Mesendoderm (in vitro differentiated cells): Measurements from ENCODE around the gene CCND1.

Experiments
- DNase-seq: peaks from one replicate; pipeline ENCODE4 v3.0.0; 2013
- H2AK5ac ChIP-seq: 2 replicates; pipeline ENCODE4 v1.6.1; 2013; ENCODE audit warnings: low read length, inconsistent platforms
- H2BK120ac ChIP-seq: 2 replicates; pipeline ENCODE4 v1.6.1; 2013; ENCODE audit warnings: low read depth, mild to moderate bottlenecking, low read length, moderate library complexity, mixed read lengths
- H2BK15ac ChIP-seq: replicated peaks from 2 replicates; pipeline ENCODE4 v1.6.1; 2013; ENCODE audit warnings: low read depth, mild to moderate bottlenecking, moderate library complexity
- H2BK5ac ChIP-seq: 2 replicates; pipeline ENCODE4 v1.6.1; 2013; ENCODE audit warnings: low read length, inconsistent platforms
- H3K18ac ChIP-seq: 2 replicates; pipeline ENCODE4 v1.6.1; 2013; ENCODE audit warnings: mild to moderate bottlenecking, low read length, mixed read lengths
- H3K23ac ChIP-seq: one replicate; pipeline ENCODE4 v1.6.1; 2013; ENCODE audit warnings: low read length
- H3K27ac ChIP-seq: 2 replicates; pipeline ENCODE4 v1.5.1; 2013; ENCODE audit warnings: low read depth, mild to moderate bottlenecking, inconsistent platforms, low read length, moderate library complexity
- H3K27me3 ChIP-seq: 2 replicates; pipeline ENCODE4 v1.6.1; 2013; ENCODE audit warnings: low read length, control low read depth, mild to moderate bottlenecking, inconsistent platforms; ENCODE audit not compliant: insufficient read depth, poor library complexity
- H3K36me3 ChIP-seq: 2 replicates; pipeline ENCODE4 v1.6.1; 2013; ENCODE audit warnings: low read length, inconsistent platforms; ENCODE audit not compliant: control insufficient read depth, insufficient read depth
- H3K4ac ChIP-seq: one replicate; pipeline ENCODE4 v1.6.1; 2013; ENCODE audit warnings: low read depth, mild to moderate bottlenecking, low read length, moderate library complexity
- H3K4me1 ChIP-seq: 2 replicates; pipeline ENCODE4 v1.6.1; 2013; ENCODE audit warnings: low read depth, low read length, inconsistent platforms; ENCODE audit not compliant: control insufficient read depth
- H3K4me2 ChIP-seq: 2 replicates; pipeline ENCODE4 v1.6.1; 2013; ENCODE audit warnings: low read length
- H3K4me3 ChIP-seq: 2 replicates; pipeline ENCODE4 v1.5.1; 2013; ENCODE audit warnings: mild to moderate bottlenecking, low read length
- H3K56ac ChIP-seq: one replicate; pipeline ENCODE4 v1.6.1; 2013; ENCODE audit warnings: low read length
- H3K79me1 ChIP-seq: 2 replicates; pipeline ENCODE4 v1.6.1; 2013; ENCODE audit warnings: low read length, inconsistent platforms
- H3K79me2 ChIP-seq: 2 replicates; pipeline ENCODE4 v1.6.1; 2013; ENCODE audit warnings: mild to moderate bottlenecking, low read length; ENCODE audit not compliant: control insufficient read depth, insufficient read depth
- H3K9ac ChIP-seq: 2 replicates; pipeline ENCODE4 v1.6.1; 2013; ENCODE audit warnings: low read length, inconsistent platforms
- H4K5ac ChIP-seq: one replicate; pipeline ENCODE4 v1.6.1; 2013; ENCODE audit warnings: low read length
- H4K8ac ChIP-seq: one replicate; pipeline ENCODE4 v1.6.1; 2013; ENCODE audit warnings: low read depth, mild to moderate bottlenecking, control low read depth, low read length, moderate library complexity
- WGBS: extraction: QIAGEN DNeasy Blood & Tissue Kit; methylation state at CpG from one replicate; pipeline ENCODE4 v1.1.7; 2013; ENCODE audit warnings: low lambda C conversion rate, missing lambda C conversion rate; ENCODE audit not compliant: insufficient coverage; ENCODE audit errors: extremely low coverage; 5-methylcytosine and 5-hydroxymethylcytosine counted together

CCND1 gene

DNA sequence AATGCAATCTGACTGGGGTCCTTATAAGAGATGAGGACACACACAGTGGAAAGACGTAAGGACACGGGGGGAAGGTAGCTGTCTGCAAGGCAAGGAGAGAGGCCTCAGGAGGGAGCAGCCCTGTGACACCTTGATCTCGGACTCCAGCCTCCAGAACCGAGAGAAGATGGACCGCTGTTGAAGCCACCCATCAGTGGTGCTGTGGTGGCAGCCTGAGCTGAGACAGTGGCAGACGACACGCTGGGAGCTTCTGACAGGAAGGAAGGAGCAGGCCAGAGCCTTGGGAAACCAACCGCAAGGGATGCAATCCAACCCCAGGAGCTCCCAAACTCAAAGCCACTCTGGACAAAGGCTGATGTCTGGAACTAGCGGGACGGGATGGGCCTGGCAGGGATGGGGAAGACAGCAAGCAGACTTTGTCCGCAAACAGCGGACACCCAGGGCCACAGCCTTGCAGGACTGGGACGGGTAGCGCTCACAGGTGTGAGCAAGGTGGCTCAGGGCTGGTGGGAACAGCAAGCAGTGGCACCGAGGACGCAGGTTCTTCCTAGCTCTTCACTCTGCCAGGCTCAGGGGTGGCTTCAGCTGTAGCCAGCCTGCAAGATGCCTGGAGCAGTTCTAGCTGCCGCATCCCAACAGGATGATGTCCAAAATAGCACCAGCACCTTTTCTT lies 23.3 kb downstream of the CCND1 start:
- Histone ChIP-seq H4K8ac (no peak overlapping the region), H2AK5ac (no peak overlapping the region), H3K4me3 (no peak overlapping the region), H3K27me3 (no peaks in the 10 kb centered on the region), H3K27ac (no peak overlapping the region), H3K79me2 (no peaks in the 10 kb centered on the region), H3K56ac (no peak overlapping the region), H3K18ac (no peak overlapping the region), H4K5ac (no peak overlapping the region), H3K79me1 (peaks cover 2% of the 10 kb centered on the region), H3K4me2 (no peak overlapping the region), H3K9ac (no peak overlapping the region), H2BK15ac (no peak overlapping the region), H2BK120ac (no peak overlapping the region), H3K4me1 (no peaks in the 10 kb centered on the region), H3K23ac (no peak overlapping the region), H2BK5ac (no peak overlapping the region), H3K4ac (no peak overlapping the region), H3K36me3 (peaks cover 2% of the 10 kb centered on the region)
- DNase-seq: no peak
- no CpG with 5 or more reads among the region's 17 CpGs for WGBS

DNA sequence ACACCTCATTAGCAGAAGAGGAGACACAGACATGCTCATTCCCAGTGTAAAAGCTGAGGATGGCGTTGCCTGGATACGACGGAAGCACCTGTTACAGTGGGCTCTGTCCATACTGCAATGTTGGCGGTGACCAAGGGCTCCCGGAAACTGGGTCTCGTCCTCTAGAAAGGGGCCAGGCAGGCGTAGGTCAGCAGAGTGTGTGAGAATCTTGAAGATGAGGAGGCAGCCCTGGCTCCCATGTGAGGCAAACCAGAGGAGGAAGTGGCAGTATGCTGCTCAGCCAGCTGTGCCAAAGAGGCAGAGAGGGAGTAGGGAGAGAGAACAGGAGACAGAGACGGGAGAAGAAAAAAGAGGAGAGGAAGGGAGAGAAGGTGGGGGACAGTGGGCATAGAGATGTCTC lies 23.9 kb downstream of the CCND1 start:
- peaks cover 2% of the 10 kb centered on the region for H3K79me1 ChIP-seq
- H3K79me2 ChIP-seq: no peaks in the 10 kb centered on the region
- H3K23ac ChIP-seq: no peak overlapping the region
- no peak overlapping the region for H4K5ac ChIP-seq
- H2BK5ac ChIP-seq: no peak overlapping the region
- H3K4me1 ChIP-seq: no peaks in the 10 kb centered on the region
- no peak overlapping the region for H2AK5ac ChIP-seq
- H3K4ac ChIP-seq: no peak overlapping the region
- no peak overlapping the region for H3K4me3 ChIP-seq
- H3K4me2 ChIP-seq: no peak overlapping the region
- H3K27me3 ChIP-seq: no peaks in the 10 kb centered on the region
- H3K56ac ChIP-seq: no peak overlapping the region
- H3K9ac ChIP-seq: no peak overlapping the region
- no peak overlapping the region for H4K8ac ChIP-seq
- no peak overlapping the region for H2BK15ac ChIP-seq
- peaks cover 3% of the 10 kb centered on the region for H3K36me3 ChIP-seq
- H3K18ac ChIP-seq: no peak overlapping the region
- no peak overlapping the region for H2BK120ac ChIP-seq
- no CpG with 5 or more reads among the region's 8 CpGs for WGBS
- DNase-seq: no peak
- no peak overlapping the region for H3K27ac ChIP-seq

DNA sequence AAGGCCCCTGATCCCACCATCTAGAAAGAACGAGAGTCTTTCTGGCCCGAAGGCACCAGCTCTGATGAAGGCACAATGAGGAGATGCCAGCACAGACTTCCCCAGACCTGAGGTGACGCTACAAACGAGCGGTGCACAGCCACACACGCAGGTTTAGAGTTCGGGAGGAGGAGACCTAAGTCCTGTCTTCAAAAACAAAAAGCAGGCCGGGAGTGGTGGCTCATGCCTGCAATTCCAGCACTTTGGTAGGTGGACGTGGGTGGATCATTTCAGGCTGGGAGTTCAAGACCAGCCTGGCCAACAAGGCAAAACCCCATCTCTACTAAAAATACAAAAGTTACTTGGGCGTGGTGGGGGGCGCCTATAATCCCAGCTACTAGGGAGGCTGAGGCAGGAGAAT lies 24.7 kb downstream of the CCND1 start:
- no peak for DNase-seq
- H3K4me3 ChIP-seq: no peak overlapping the region
- no peak overlapping the region for H2BK15ac ChIP-seq
- no peak overlapping the region for H3K4me2 ChIP-seq
- H2BK5ac ChIP-seq: no peak overlapping the region
- no CpG with 5 or more reads among the region's 11 CpGs for WGBS
- no peak overlapping the region for H4K8ac ChIP-seq
- H2AK5ac ChIP-seq: no peak overlapping the region
- H3K4me1 ChIP-seq: no peaks in the 10 kb centered on the region
- H2BK120ac ChIP-seq: no peak overlapping the region
- H3K27me3 ChIP-seq: no peaks in the 10 kb centered on the region
- H3K18ac ChIP-seq: no peak overlapping the region
- no peak overlapping the region for H3K4ac ChIP-seq
- peaks cover 3% of the 10 kb centered on the region for H3K36me3 ChIP-seq
- H3K56ac ChIP-seq: no peak overlapping the region
- peaks cover 4% of the 10 kb centered on the region for H3K79me1 ChIP-seq
- H3K79me2 ChIP-seq: no peaks in the 10 kb centered on the region
- no peak overlapping the region for H3K23ac ChIP-seq
- no peak overlapping the region for H4K5ac ChIP-seq
- H3K27ac ChIP-seq: no peak overlapping the region
- H3K9ac ChIP-seq: no peak overlapping the region

DNA sequence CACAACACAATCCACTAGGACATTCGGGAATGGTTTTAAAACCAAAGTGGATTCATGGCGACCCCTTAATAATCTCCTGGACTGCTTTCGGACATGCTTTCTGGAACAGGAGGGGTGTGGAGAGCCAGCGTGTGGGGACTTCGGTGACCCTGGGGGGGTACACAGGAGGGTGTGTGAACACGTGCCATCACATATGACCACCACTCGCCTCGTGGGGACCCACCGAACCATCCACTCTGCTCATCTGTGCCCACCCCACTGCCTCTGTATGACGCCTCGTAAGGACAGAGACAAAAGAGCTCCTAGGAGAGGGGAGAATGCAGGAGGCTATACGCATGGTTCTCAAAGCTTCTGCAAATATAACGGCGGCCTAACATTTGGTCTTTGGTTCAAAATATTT lies 25.3 kb downstream of the CCND1 start:
- no peaks in the 10 kb centered on the region for H3K27me3 ChIP-seq
- no peak overlapping the region for H3K56ac ChIP-seq
- no peak overlapping the region for H2BK5ac ChIP-seq
- no peak overlapping the region for H2BK15ac ChIP-seq
- no peak overlapping the region for H3K9ac ChIP-seq
- H3K4me3 ChIP-seq: no peak overlapping the region
- no peak overlapping the region for H4K8ac ChIP-seq
- no peaks in the 10 kb centered on the region for H3K4me1 ChIP-seq
- H3K27ac ChIP-seq: no peak overlapping the region
- no peak overlapping the region for H3K4ac ChIP-seq
- no peak overlapping the region for H4K5ac ChIP-seq
- H3K79me2 ChIP-seq: no peaks in the 10 kb centered on the region
- no peak overlapping the region for H2BK120ac ChIP-seq
- peaks cover 4% of the 10 kb centered on the region for H3K79me1 ChIP-seq
- H2AK5ac ChIP-seq: no peak overlapping the region
- no peak for DNase-seq
- no CpG with 5 or more reads among the region's 14 CpGs for WGBS
- peaks cover 3% of the 10 kb centered on the region for H3K36me3 ChIP-seq
- H3K23ac ChIP-seq: no peak overlapping the region
- H3K4me2 ChIP-seq: no peak overlapping the region
- no peak overlapping the region for H3K18ac ChIP-seq

DNA sequence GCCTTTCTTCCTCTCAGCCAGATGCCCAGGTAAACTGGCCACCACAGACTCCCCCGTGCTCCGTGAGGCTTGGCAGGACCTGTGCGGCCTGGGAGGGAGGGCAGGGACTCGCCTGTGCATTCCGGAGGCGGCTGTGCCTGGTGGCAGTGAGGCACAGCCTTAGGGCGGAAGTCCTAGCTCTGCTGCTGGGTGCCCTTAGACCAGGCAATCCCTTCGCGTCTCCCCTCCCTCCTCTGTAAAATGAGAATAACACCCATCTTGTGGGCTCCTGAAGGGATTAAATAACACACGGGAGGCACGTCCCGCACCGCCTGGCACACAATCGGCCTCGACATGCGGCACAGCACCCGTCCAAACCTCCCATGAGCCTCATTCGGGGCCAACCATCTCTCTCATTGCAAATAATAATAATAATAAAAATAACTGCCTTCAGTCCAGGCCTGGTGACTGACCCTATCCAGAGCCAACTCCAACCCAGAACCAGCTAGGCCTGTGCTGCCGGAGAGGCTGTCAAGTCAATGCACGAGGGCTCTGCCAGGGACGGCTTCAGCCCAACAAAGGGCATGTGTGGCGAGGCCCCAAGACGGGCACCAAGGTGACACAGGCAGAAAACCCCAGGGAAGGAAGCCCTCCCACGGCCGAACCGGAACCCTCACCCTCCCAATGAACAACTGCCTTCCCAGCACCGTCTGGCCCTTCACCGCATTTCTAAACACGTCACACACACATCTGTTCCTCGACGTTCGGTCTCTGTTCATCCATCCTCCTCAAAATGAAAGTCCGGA lies 26.0 kb downstream of the CCND1 start:
- Histone ChIP-seq H3K27me3 (no peaks in the 10 kb centered on the region), H3K18ac (no peak overlapping the region), H3K27ac (no peak overlapping the region), H2BK120ac (no peak overlapping the region), H2AK5ac (no peak overlapping the region), H3K9ac (no peak overlapping the region), H3K23ac (no peak overlapping the region), H3K4me2 (no peak overlapping the region), H2BK15ac (no peak overlapping the region), H2BK5ac (no peak overlapping the region), H3K36me3 (peaks cover 3% of the 10 kb centered on the region), H3K79me1 (peaks cover 4% of the 10 kb centered on the region), H3K79me2 (no peaks in the 10 kb centered on the region), H3K56ac (no peak overlapping the region), H4K5ac (no peak overlapping the region), H4K8ac (no peak overlapping the region), H3K4me3 (no peak overlapping the region), H3K4me1 (no peaks in the 10 kb centered on the region), H3K4ac (no peak overlapping the region)
- no CpG with 5 or more reads among the region's 33 CpGs for WGBS
- no peak for DNase-seq
